ENCODE results near the gene HOMER2.

- no peak for TF ChIP-seq CTCF (IDR thresholded peaks at IDR 0.05)
- TF ChIP-seq POLR2A (IDR thresholded peaks at IDR 0.05): no peak
- no peak for TF ChIP-seq POLR2AphosphoS5 (IDR thresholded peaks at IDR 0.05)
Measured at GRCh38 chr15:82882273-82882928, 70.1 kb downstream of the HOMER2 start.

Data from prostate gland (tissue), 2 donors.